Neural progenitor cell (in vitro differentiated cells): ENCODE data around the gene PDGFRB. TPM values are rescaled to one million over a fixed set of nuclear protein-coding genes. Genes with fewer than 3 reads are reported as not detected.

Source experiments
- DNase-seq: peaks from one replicate; pipeline ENCODE4 v3.0.0-alpha.2; 2016; ENCODE audit warnings: low spot score
- H2AFZ ChIP-seq: fragments of 200-600 bp; sonication (generic); replicated peaks from 2 replicates; pipeline ENCODE4 v1.6.1; 2016; ENCODE audit warnings: antibody characterized with exemption
- H3F3A ChIP-seq: fragments of 200-600 bp; sonication (generic); 2 replicates; pipeline ENCODE4 v1.6.1; 2016; ENCODE audit warnings: antibody characterized with exemption, low read depth
- H3K27ac ChIP-seq: fragments of 200-600 bp; sonication (generic); 2 replicates; pipeline ENCODE4 v1.5.1; 2016; ENCODE audit warnings: mild to moderate bottlenecking
- H3K27me3 ChIP-seq: fragments of 200-600 bp; sonication (generic); 2 replicates; pipeline ENCODE4 v1.6.1; 2016; ENCODE audit warnings: mild to moderate bottlenecking, moderate library complexity
- H3K36me3 ChIP-seq: fragments of 200-600 bp; sonication (generic); 2 replicates; pipeline ENCODE4 v1.5.1; 2016
- H3K4me1 ChIP-seq: fragments of 200-600 bp; sonication (generic); 2 replicates; pipeline ENCODE4 v1.6.1; 2016; ENCODE audit warnings: mixed run types
- H3K4me2 ChIP-seq: fragments of 200-600 bp; sonication (generic); 2 replicates; pipeline ENCODE4 v1.6.1; 2016
- H3K4me3 ChIP-seq: fragments of 200-600 bp; sonication (generic); 2 replicates; pipeline ENCODE4 v1.5.1; 2016
- H3K79me2 ChIP-seq: fragments of 200-600 bp; sonication (generic); 2 replicates; pipeline ENCODE4 v1.6.1; 2016; ENCODE audit warnings: low read depth
- H3K9ac ChIP-seq: fragments of 200-600 bp; sonication (generic); 2 replicates; pipeline ENCODE4 v1.6.1; 2016
- H3K9me3 ChIP-seq: fragments of 200-600 bp; sonication (generic); 2 replicates; pipeline ENCODE4 v1.5.1; 2016; ENCODE audit warnings: low read depth
- H4K20me1 ChIP-seq: fragments of 200-600 bp; sonication (generic); 2 replicates; pipeline ENCODE4 v1.6.1; 2016; ENCODE audit warnings: low read depth
- H3K27ac Mint-ChIP-seq: 3 replicates; pipeline ENCODE4 v1.8.0; 2021; ENCODE audit warnings: mixed read lengths
- H3K27me3 Mint-ChIP-seq: 2 replicates; pipeline ENCODE4 v1.8.0; 2022; ENCODE audit warnings: low read depth, mild to moderate bottlenecking, inconsistent platforms, moderate library complexity, mixed read lengths; ENCODE audit not compliant: insufficient read depth
- H3K36me3 Mint-ChIP-seq: 3 replicates; pipeline ENCODE4 v1.8.0; 2021; ENCODE audit warnings: mixed read lengths
- H3K4me1 Mint-ChIP-seq: 3 replicates; pipeline ENCODE4 v1.8.0; 2021; ENCODE audit warnings: mixed read lengths
- H3K4me3 Mint-ChIP-seq: 3 replicates; pipeline ENCODE4 v1.8.0; 2021; ENCODE audit warnings: mild to moderate bottlenecking, moderate library complexity, mixed read lengths
- H3K9me3 Mint-ChIP-seq: 3 replicates; pipeline ENCODE4 v1.8.0; 2020; ENCODE audit warnings: mixed read lengths
- CTCF ChIP-seq: fragments of 200-600 bp; sonication (generic); IDR thresholded peaks from 2 replicates; pipeline ENCODE4 v1.5.1; 2017; ENCODE audit warnings: antibody characterized with exemption, mild to moderate bottlenecking
- EZH2 ChIP-seq: fragments of 200-600 bp; sonication (generic); IDR thresholded peaks from 2 replicates; pipeline ENCODE4 v1.6.1; 2017; ENCODE audit warnings: antibody characterized with exemption, mild to moderate bottlenecking, moderate library complexity
- EZH2phosphoT487 ChIP-seq: fragments of 200-600 bp; sonication (generic); IDR thresholded peaks from 2 replicates; pipeline ENCODE4 v1.6.1; 2017; ENCODE audit warnings: antibody characterized with exemption
- total RNA-seq: library from RNA; depleted of rRNA; stranded (reverse); fragments of >200 nt; gene quantifications from 2 replicates; pipeline ENCODE4 v1.2.3, GENCODE V29; 2015; ENCODE audit warnings: low replicate concordance

Gene PDGFRB
- total RNA-seq, 1 donor from 2014 or later, result 8.9 TPM

- Histone ChIP-seq H3K79me2 (no peaks in the 10 kb centered on the region), H3K4me2 (no peak overlapping the region), H2AFZ (no peak overlapping the region), H3K4me1 (peaks cover 19% of the 10 kb centered on the region), H3K27me3 (peaks cover under 1% of the 10 kb centered on the region), H3K36me3 (no peaks in the 10 kb centered on the region), H3K9ac (no peak overlapping the region), H3K4me3 (no peak overlapping the region), H3K9me3 (no peaks in the 10 kb centered on the region), H3F3A (peaks cover 9% of the 10 kb centered on the region), H4K20me1 (no peaks in the 10 kb centered on the region), H3K27ac (no peak overlapping the region)
- H3K9me3 Mint-ChIP-seq, result no peaks in the 10 kb centered on the region
- no peak for TF ChIP-seq EZH2phosphoT487
- no peak for TF ChIP-seq CTCF
- TF ChIP-seq EZH2, result no peak
- H3K36me3 Mint-ChIP-seq, result no peaks in the 10 kb centered on the region
- no peak for DNase-seq
- peaks cover 51% of the 10 kb centered on the region for H3K4me1 Mint-ChIP-seq
- H3K27me3 Mint-ChIP-seq, result peaks cover 17% of the 10 kb centered on the region
- H3K4me3 Mint-ChIP-seq, result no peak overlapping the region
- peak overlapping the region; percentile 91 for H3K27ac Mint-ChIP-seq
Measured at GRCh38 chr5:150158170-150158949, 2.7 kb upstream of the PDGFRB start.

GRCh38 chr5:150157168-150157567 is 1.5 kb upstream of the PDGFRB start:
- Histone ChIP-seq H3K27ac (no peak overlapping the region), H3K4me2 (no peak overlapping the region), H3K36me3 (no peaks in the 10 kb centered on the region), H3K9ac (no peak overlapping the region), H4K20me1 (no peaks in the 10 kb centered on the region), H3K79me2 (no peaks in the 10 kb centered on the region), H3K27me3 (no peaks in the 10 kb centered on the region), H3K4me1 (peaks cover 19% of the 10 kb centered on the region), H3F3A (peaks cover 9% of the 10 kb centered on the region), H3K4me3 (no peak overlapping the region), H3K9me3 (no peaks in the 10 kb centered on the region), H2AFZ (no peak overlapping the region)
- TF ChIP-seq EZH2phosphoT487, result no peak
- TF ChIP-seq EZH2, result no peak
- TF ChIP-seq CTCF, result no peak
- peak overlapping the region; percentile 20 for H3K4me3 Mint-ChIP-seq
- H3K9me3 Mint-ChIP-seq, result no peaks in the 10 kb centered on the region
- no peak for DNase-seq
- H3K27me3 Mint-ChIP-seq, result peaks cover 21% of the 10 kb centered on the region
- H3K36me3 Mint-ChIP-seq, result no peaks in the 10 kb centered on the region
- H3K4me1 Mint-ChIP-seq, result peaks cover 58% of the 10 kb centered on the region
- H3K27ac Mint-ChIP-seq, result no peak overlapping the region

- peak overlapping the region; percentile 59 for H3K27ac Mint-ChIP-seq
- Histone ChIP-seq H3K36me3 (no peaks in the 10 kb centered on the region), H3F3A (peaks cover 9% of the 10 kb centered on the region), H3K4me3 (no peak overlapping the region), H3K27me3 (no peaks in the 10 kb centered on the region), H3K4me2 (no peak overlapping the region), H2AFZ (no peak overlapping the region), H4K20me1 (no peaks in the 10 kb centered on the region), H3K27ac (no peak overlapping the region), H3K9ac (no peak overlapping the region), H3K9me3 (no peaks in the 10 kb centered on the region), H3K4me1 (peaks cover 19% of the 10 kb centered on the region), H3K79me2 (no peaks in the 10 kb centered on the region)
- no peaks in the 10 kb centered on the region for H3K36me3 Mint-ChIP-seq
- no peak overlapping the region for H3K4me3 Mint-ChIP-seq
- TF ChIP-seq EZH2 (no peak), CTCF (no peak), EZH2phosphoT487 (no peak)
- peaks cover 21% of the 10 kb centered on the region for H3K27me3 Mint-ChIP-seq
- no peak for DNase-seq
- no peaks in the 10 kb centered on the region for H3K9me3 Mint-ChIP-seq
- H3K4me1 Mint-ChIP-seq, result peaks cover 55% of the 10 kb centered on the region
Measured at GRCh38 chr5:150156540-150156939, 895 bp upstream of the PDGFRB start.
